Measurements from ENCODE around the gene PTCD1. TPM values are rescaled to one million over a fixed set of nuclear protein-coding genes. Genes with fewer than 3 reads are reported as not detected.

Gene PTCD1
- total and polyA plus RNA-seq, 9 of the 15 experiments (the other 6 are each of a cell fraction or from before 2014, with no cell fraction given), result 0.46 to 17.1 (median 6.2) TPM

DNA sequence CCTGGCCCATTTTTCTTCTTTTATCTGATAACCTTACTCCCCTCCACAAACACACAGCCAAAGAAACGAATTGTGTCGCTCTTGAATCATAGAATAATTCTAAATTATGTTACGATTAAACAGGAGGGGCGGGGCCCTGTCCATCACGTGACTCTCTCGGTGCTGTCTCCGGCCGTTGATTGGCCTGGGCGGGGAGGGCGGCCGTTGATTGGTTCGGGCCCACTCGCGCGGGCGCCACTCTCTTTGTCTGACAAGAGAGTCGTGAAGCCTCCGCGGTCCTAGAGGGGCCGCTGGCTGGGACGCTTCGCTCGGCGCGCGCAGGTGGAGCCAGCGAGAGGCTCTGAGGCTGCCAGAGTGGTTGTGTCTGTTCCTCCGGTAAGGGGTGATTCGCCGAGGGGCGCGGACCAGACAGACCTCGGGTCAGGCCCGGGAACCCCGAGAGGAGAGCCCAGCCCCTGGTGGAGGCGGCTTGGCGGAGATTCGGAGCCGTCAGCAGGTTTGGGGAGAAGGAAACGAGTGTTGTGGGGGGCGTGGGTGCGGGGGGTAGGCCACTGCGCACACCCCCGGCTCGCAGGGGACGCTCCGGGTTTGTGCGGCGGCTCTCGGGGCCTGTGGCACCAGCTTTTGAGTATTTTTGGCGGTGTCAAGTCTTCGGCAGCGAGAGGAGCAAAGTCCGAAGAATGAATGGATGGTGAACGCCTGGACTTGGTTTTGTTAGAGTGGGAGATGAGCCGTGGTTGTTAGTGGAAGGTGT, 34.1 kb upstream of the PTCD1 start, which contains the start of gene ZNF789 (continued):
- TF ChIP-seq SRSF3 (IDR thresholded peaks at IDR 0.05; ENCODE audit: insufficient read depth, low read length), result no peak
- TF ChIP-seq HMG20A (CRISPR knock-in tag; conservative IDR thresholded peaks at IDR 0.05), result no peak
- TF ChIP-seq CEBPB (tag; IDR thresholded peaks at IDR 0.05), result no peak
- TF ChIP-seq STAG1 (CRISPR knock-in tag; IDR thresholded peaks at IDR 0.05; ENCODE audit: borderline replicate concordance), result no peak
- TF ChIP-seq, protein P1, sequence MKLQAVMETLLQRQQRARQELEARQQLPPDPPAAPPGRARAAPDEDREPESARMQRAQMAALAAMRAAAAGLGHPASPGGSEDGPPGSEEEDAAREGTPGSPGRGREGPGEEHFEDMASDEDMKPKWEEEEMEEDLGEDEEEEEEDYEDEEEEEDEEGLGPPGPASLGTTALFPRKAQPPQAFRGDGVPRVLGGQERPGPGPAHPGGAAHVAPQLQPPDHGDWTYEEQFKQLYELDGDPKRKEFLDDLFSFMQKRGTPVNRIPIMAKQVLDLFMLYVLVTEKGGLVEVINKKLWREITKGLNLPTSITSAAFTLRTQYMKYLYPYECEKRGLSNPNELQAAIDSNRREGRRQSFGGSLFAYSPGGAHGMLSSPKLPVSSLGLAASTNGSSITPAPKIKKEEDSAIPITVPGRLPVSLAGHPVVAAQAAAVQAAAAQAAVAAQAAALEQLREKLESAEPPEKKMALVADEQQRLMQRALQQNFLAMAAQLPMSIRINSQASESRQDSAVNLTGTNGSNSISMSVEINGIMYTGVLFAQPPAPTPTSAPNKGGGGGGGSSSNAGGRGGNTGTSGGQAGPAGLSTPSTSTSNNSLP (IDR thresholded peaks at IDR 0.05; ENCODE audit: borderline replicate concordance, low read depth, low read length), result peak; percentile 94
- TF ChIP-seq TCF7 (IDR thresholded peaks at IDR 0.05; ENCODE audit: borderline replicate concordance), result no peak
- peak; percentile 26; the same call in 1 of the 2 replicates for TF ChIP-seq FOSL1 (tag; conservative IDR thresholded peaks at IDR 0.05)
- TF ChIP-seq SRSF9 (IDR thresholded peaks at IDR 0.05; ENCODE audit: borderline replicate concordance, low read depth, low read length), result no peak
- TF ChIP-seq SAFB (IDR thresholded peaks at IDR 0.05; ENCODE audit: borderline replicate concordance, low read depth, low read length), result no peak
- TF ChIP-seq NRF1 (conservative IDR thresholded peaks at IDR 0.05 in 1 of 2, IDR thresholded peaks at IDR 0.05 in 1 of 2), result peak; percentile 90 to 91
- TF ChIP-seq ZNF146 (CRISPR knock-in tag; IDR thresholded peaks at IDR 0.05; ENCODE audit: unreplicated experiment), result no peak
- no peak for TF ChIP-seq ZNF121 (CRISPR knock-in tag; conservative IDR thresholded peaks at IDR 0.05)
- TF ChIP-seq PURB (CRISPR knock-in tag; IDR thresholded peaks at IDR 0.05; ENCODE audit: low read depth), result no peak
- TF ChIP-seq, protein P2, sequence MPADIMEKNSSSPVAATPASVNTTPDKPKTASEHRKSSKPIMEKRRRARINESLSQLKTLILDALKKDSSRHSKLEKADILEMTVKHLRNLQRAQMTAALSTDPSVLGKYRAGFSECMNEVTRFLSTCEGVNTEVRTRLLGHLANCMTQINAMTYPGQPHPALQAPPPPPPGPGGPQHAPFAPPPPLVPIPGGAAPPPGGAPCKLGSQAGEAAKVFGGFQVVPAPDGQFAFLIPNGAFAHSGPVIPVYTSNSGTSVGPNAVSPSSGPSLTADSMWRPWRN (IDR thresholded peaks at IDR 0.05; ENCODE audit: low read depth), result no peak
- TF ChIP-seq, protein P3, sequence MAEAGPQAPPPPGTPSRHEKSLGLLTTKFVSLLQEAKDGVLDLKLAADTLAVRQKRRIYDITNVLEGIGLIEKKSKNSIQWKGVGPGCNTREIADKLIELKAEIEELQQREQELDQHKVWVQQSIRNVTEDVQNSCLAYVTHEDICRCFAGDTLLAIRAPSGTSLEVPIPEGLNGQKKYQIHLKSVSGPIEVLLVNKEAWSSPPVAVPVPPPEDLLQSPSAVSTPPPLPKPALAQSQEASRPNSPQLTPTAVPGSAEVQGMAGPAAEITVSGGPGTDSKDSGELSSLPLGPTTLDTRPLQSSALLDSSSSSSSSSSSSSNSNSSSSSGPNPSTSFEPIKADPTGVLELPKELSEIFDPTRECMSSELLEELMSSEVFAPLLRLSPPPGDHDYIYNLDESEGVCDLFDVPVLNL (CRISPR knock-in tag; IDR thresholded peaks at IDR 0.05; ENCODE audit: low read depth), result no peak
- TF ChIP-seq NFIC (IDR thresholded peaks at IDR 0.05), result no peak
- TF ChIP-seq, protein P4, sequence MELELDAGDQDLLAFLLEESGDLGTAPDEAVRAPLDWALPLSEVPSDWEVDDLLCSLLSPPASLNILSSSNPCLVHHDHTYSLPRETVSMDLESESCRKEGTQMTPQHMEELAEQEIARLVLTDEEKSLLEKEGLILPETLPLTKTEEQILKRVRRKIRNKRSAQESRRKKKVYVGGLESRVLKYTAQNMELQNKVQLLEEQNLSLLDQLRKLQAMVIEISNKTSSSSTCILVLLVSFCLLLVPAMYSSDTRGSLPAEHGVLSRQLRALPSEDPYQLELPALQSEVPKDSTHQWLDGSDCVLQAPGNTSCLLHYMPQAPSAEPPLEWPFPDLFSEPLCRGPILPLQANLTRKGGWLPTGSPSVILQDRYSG (tag; conservative IDR thresholded peaks at IDR 0.05; ENCODE audit: low read depth), result no peak
- 0 out of 2 replicates have a peak, but pooled peaks have one; percentile 28 for TF ChIP-seq GTF2A2 (tag; IDR thresholded peaks at IDR 0.05)
- no peak for TF ChIP-seq DMBX1 (CRISPR knock-in tag; IDR thresholded peaks at IDR 0.05; ENCODE audit: borderline replicate concordance)
- 0 out of 2 replicates have a peak, but pooled peaks have one; percentile 35 for TF ChIP-seq ZNF232 (CRISPR knock-in tag; IDR thresholded peaks at IDR 0.05)
- no peak for TF ChIP-seq ZNF282 (CRISPR knock-in tag; IDR thresholded peaks at IDR 0.05)
- TF ChIP-seq, protein P5, sequence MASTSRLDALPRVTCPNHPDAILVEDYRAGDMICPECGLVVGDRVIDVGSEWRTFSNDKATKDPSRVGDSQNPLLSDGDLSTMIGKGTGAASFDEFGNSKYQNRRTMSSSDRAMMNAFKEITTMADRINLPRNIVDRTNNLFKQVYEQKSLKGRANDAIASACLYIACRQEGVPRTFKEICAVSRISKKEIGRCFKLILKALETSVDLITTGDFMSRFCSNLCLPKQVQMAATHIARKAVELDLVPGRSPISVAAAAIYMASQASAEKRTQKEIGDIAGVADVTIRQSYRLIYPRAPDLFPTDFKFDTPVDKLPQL (IDR thresholded peaks at IDR 0.05; ENCODE audit: extremely low read depth, insufficient read length), result no peak
